GOT3 (cell line): ENCODE data around the gene LGI2.

Experiments
- DNase-seq: peaks from one replicate; lab custom pipeline; 2025; ENCODE audit warnings: mixed read lengths; lab: John Stamatoyannopoulos, UW

LGI2 gene

GRCh38 chr4:24966076-24966475 lies 64.7 kb downstream of the LGI2 start:
- DNase-seq = no peak

DNA sequence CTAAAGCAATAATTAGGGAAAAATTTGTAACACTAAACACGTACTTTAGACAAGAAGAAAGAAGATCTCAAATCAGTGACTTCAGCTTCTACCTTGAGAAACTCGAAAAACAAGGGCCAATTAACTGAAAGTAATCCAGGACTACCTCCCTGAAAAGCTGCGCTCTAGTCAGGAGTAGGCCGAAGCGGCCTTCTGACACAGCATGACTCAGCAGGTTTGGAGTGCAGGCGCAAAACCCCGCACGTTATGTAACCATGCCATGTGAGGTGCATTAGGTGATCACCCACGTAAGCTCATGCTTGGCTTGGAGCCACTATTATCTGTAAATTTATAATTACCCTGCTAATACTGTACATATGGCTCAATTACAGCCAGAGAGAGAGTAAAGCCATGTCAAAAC lies 65.1 kb downstream of the LGI2 start:
- DNase-seq = no peak

GRCh38 chr4:24963277-24963676 lies 67.5 kb downstream of the LGI2 start:
- no peak for DNase-seq

DNA sequence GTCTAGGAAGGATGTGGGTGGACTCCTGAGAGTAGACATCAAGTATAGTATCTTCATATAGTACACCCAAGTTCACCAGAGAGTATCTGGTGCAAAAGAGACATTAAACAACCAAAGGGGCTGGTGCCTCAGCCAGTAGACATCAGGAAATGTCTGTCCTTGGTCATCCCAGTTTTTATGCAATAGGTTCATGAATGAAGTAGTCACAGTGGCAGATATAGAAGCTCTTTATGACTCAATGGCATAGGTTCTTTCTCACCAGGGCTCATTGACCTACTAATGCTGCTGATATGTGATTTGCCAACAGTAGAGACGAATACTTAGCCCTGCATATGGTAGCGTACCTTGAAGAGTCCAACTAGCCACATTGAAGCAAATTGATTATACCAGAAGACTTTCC lies 72.9 kb downstream of the LGI2 start:
- no peak for DNase-seq

DNA sequence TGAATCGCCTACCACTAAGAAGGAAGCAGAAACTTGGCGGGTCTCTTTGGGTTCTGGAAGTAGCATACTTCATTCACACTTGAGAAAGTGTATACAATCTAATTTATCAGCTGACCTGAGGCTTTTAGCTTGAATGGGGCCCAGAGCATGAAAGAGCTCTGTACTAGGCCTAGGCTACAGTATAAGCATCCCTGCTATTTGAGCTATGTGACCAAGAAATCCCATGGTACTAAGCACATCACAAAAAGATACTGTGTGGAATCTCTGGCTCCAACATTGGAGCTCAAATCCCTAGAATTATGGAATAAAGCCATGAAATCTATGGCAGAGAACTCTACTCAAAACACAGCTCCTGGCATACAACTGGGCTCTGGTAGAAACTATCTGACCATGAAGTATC lies 74.0 kb downstream of the LGI2 start:
- no peak for DNase-seq

GRCh38 chr4:24956091-24956490 lies 74.7 kb downstream of the LGI2 start:
- no peak for DNase-seq

- DNase-seq = no peak
Observed at GRCh38 chr4:24952667-24953066, 78.1 kb downstream of the LGI2 start.

GRCh38 chr4:24949970-24950369 lies 80.8 kb downstream of the LGI2 start:
- DNase-seq = no peak
